HEK293 (cell line): ENCODE data around the gene PRR3.

Source experiments
- CTCF ChIA-PET: fragments of 350-600 bp; formaldehyde crosslinking; extraction: SDS; loops from one replicate; lab custom pipeline; 2021; ENCODE audit warnings: antibody characterized with exemption; lab: Yijun Ruan, JAX
- POLR2A ChIA-PET: fragments of 300-600 bp; formaldehyde crosslinking; extraction: SDS; loops from one replicate; lab custom pipeline; 2020; ENCODE audit warnings: antibody characterized with exemption, inconsistent platforms; lab: Yijun Ruan, JAX
- H3K27ac ChIP-seq: fragments of 200-500 bp; sonication (Bioruptor generic); 2 replicates; pipeline ENCODE4 v1.5.1; 2014; ENCODE audit warnings: low read depth, low read length, control low read depth, inconsistent platforms; ENCODE audit errors: extremely low read depth
- H3K36me3 ChIP-seq, 2 experiments: fragments of 200-500 bp in 1 of 2; sonication (Bioruptor generic) in 1 of 2; 1 replicate in 1 of 2; 2 replicates in 1 of 2; pipeline ENCODE4 v1.5.1; 2014 to 2017; ENCODE audit warnings: inconsistent platforms in 2 of 2, low read length in 2 of 2; ENCODE audit not compliant: control insufficient read depth in 2 of 2, insufficient read depth in 1 of 2
- H3K4me1 ChIP-seq: fragments of 200-500 bp; sonication (Bioruptor generic); 2 replicates; pipeline ENCODE4 v1.5.1; 2014; ENCODE audit warnings: mild to moderate bottlenecking, low read length, inconsistent platforms; ENCODE audit not compliant: control insufficient read depth, insufficient read depth
- H3K4me3 ChIP-seq: 2 replicates; pipeline ENCODE4 v1.5.1; 2011; ENCODE audit warnings: low read depth, mild to moderate bottlenecking, control low read depth, low read length, moderate library complexity
- H3K9me3 ChIP-seq: fragments of 200-500 bp; sonication (Bioruptor generic); 2 replicates; pipeline ENCODE4 v1.5.1; 2014; ENCODE audit warnings: low read depth, low read length, inconsistent platforms; ENCODE audit not compliant: control insufficient read depth, insufficient read depth
- ATF2 ChIP-seq: fragments of 450-650 bp; formaldehyde crosslinking; IDR thresholded peaks from 2 replicates; pipeline ENCODE4 v1.5.1; 2016; ENCODE audit warnings: missing biosample characterization, missing genetic modification characterization, low read depth
- FEZF1 ChIP-seq: fragments of 450-650 bp; formaldehyde crosslinking; IDR thresholded peaks from 2 replicates; pipeline ENCODE4 v1.5.1; 2016; ENCODE audit warnings: missing biosample characterization, missing genetic modification characterization
- KLF9 ChIP-seq: fragments of 450-650 bp; formaldehyde crosslinking; IDR thresholded peaks from 2 replicates; pipeline ENCODE4 v1.5.1; 2016; ENCODE audit warnings: missing biosample characterization, missing genetic modification characterization, low read depth
- MEIS1 ChIP-seq: sonication (generic); formaldehyde crosslinking; IDR thresholded peaks from 2 replicates; pipeline ENCODE4 v1.8.1; 2022; ENCODE audit warnings: missing genetic modification reagents, mild to moderate bottlenecking, borderline replicate concordance
- MZF1 ChIP-seq: fragments of 450-650 bp; formaldehyde crosslinking; IDR thresholded peaks from 2 replicates; pipeline ENCODE4 v1.5.1; 2017; ENCODE audit warnings: missing biosample characterization, missing genetic modification characterization, borderline replicate concordance
- REST ChIP-seq: fragments of 450-650 bp; formaldehyde crosslinking; IDR thresholded peaks from 2 replicates; pipeline ENCODE4 v1.5.1; 2016; ENCODE audit warnings: missing biosample characterization, missing genetic modification characterization
- ZBTB49 ChIP-seq: fragments of 450-650 bp; formaldehyde crosslinking; IDR thresholded peaks from 2 replicates; pipeline ENCODE4 v1.5.1; 2016; ENCODE audit warnings: missing biosample characterization, missing genetic modification characterization, low read depth
- ZFHX2 ChIP-seq: fragments of 450-650 bp; formaldehyde crosslinking; conservative IDR thresholded peaks from 2 replicates; pipeline ENCODE4 v1.5.1; 2016; ENCODE audit warnings: missing biosample characterization, missing genetic modification characterization
- ZFP37 ChIP-seq: fragments of 450-650 bp; formaldehyde crosslinking; IDR thresholded peaks from 2 replicates; pipeline ENCODE4 v1.5.1; 2016; ENCODE audit warnings: missing biosample characterization, missing genetic modification characterization
- ZFP69B ChIP-seq: fragments of 450-650 bp; formaldehyde crosslinking; IDR thresholded peaks from 2 replicates; pipeline ENCODE4 v1.5.1; 2016; ENCODE audit warnings: missing biosample characterization, missing genetic modification characterization
- ZNF19 ChIP-seq: fragments of 450-650 bp; formaldehyde crosslinking; IDR thresholded peaks from 2 replicates; pipeline ENCODE4; 2016; ENCODE audit warnings: missing biosample characterization, missing genetic modification characterization, low read depth
- ZNF266 ChIP-seq: fragments of 450-650 bp; formaldehyde crosslinking; IDR thresholded peaks from 2 replicates; pipeline ENCODE4 v1.5.1; 2016; ENCODE audit warnings: missing biosample characterization, missing genetic modification characterization, low read depth
- ZNF571 ChIP-seq: fragments of 450-650 bp; formaldehyde crosslinking; IDR thresholded peaks from 2 replicates; pipeline ENCODE4 v1.5.0; 2017; ENCODE audit warnings: missing biosample characterization, missing genetic modification characterization
- ZNF600 ChIP-seq: fragments of 450-650 bp; formaldehyde crosslinking; IDR thresholded peaks from 2 replicates; pipeline ENCODE4 v1.5.1; 2016; ENCODE audit warnings: missing biosample characterization, missing genetic modification characterization
- ZNF624 ChIP-seq: fragments of 450-650 bp; formaldehyde crosslinking; IDR thresholded peaks from 2 replicates; pipeline ENCODE4 v1.5.1; 2017; ENCODE audit warnings: missing biosample characterization, missing genetic modification characterization
- ZNF777 ChIP-seq: fragments of 450-650 bp; formaldehyde crosslinking; IDR thresholded peaks from 2 replicates; pipeline ENCODE4 v1.5.1; 2017; ENCODE audit warnings: missing biosample characterization, missing genetic modification characterization, borderline replicate concordance
- ZNF843 ChIP-seq: fragments of 450-650 bp; formaldehyde crosslinking; IDR thresholded peaks from 2 replicates; pipeline ENCODE4 v1.5.1; 2016; ENCODE audit warnings: missing biosample characterization, missing genetic modification characterization
- ZSCAN16 ChIP-seq: fragments of 450-650 bp; formaldehyde crosslinking; IDR thresholded peaks from 2 replicates; pipeline ENCODE4 v1.5.1; 2016; ENCODE audit warnings: missing biosample characterization, missing genetic modification characterization
- ZSCAN4 ChIP-seq: fragments of 450-650 bp; formaldehyde crosslinking; IDR thresholded peaks from 2 replicates; pipeline ENCODE4 v1.5.1; 2017; ENCODE audit warnings: missing biosample characterization, missing genetic modification characterization
- TF ChIP-seq, protein P1 (sequence below): fragments of 450-650 bp; formaldehyde crosslinking; IDR thresholded peaks from 2 replicates; pipeline ENCODE4 v1.5.1; 2016; ENCODE audit warnings: missing biosample characterization, missing genetic modification characterization
- TF ChIP-seq, protein P2 (sequence below): fragments of 450-650 bp; formaldehyde crosslinking; IDR thresholded peaks from 2 replicates; pipeline ENCODE4 v1.5.1; 2016; ENCODE audit warnings: missing biosample characterization, missing genetic modification characterization
- TF ChIP-seq, protein P3 (sequence below): fragments of 450-650 bp; formaldehyde crosslinking; IDR thresholded peaks from 2 replicates; pipeline ENCODE4 v1.5.1; 2016; ENCODE audit warnings: missing biosample characterization, missing genetic modification characterization

The PRR3 gene

DNA sequence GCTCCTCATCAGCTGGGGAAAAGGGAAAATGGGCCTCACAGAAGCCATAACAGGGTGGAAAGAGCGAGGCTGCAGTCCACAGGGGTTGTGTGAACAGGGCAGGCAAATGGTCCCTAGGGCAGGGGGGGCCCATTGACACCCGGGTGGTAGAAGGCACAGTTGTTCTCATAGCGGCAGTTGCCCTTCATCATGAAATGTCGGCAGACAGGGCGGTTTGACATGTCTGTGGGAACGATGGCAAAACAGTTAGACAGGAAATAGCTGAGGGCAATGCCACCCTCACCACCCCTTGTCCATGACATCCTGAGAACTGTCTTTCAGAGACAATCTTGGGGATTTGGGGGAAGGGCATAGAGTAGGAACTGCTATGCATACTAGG, 44.3 kb downstream of the PRR3 start:
- H3K4me3 ChIP-seq = no peak overlapping the region
- H3K4me1 ChIP-seq = no peaks in the 10 kb centered on the region
- TF ChIP-seq KLF9 (tag by site-specific recombination) = no peak
- TF ChIP-seq ZNF777 (tag by site-specific recombination) = no peak
- TF ChIP-seq ZNF571 (tag by site-specific recombination) = no peak
- no peak for TF ChIP-seq REST (tag by site-specific recombination)
- TF ChIP-seq ATF2 (tag by site-specific recombination) = no peak
- no peak for TF ChIP-seq MEIS1 (CRISPR knock-in tag)
- no peak for TF ChIP-seq ZNF266 (tag by site-specific recombination)
- TF ChIP-seq ZNF600 = peak; percentile 67
- TF ChIP-seq ZNF624 (tag by site-specific recombination) = no peak
- TF ChIP-seq, protein P1, sequence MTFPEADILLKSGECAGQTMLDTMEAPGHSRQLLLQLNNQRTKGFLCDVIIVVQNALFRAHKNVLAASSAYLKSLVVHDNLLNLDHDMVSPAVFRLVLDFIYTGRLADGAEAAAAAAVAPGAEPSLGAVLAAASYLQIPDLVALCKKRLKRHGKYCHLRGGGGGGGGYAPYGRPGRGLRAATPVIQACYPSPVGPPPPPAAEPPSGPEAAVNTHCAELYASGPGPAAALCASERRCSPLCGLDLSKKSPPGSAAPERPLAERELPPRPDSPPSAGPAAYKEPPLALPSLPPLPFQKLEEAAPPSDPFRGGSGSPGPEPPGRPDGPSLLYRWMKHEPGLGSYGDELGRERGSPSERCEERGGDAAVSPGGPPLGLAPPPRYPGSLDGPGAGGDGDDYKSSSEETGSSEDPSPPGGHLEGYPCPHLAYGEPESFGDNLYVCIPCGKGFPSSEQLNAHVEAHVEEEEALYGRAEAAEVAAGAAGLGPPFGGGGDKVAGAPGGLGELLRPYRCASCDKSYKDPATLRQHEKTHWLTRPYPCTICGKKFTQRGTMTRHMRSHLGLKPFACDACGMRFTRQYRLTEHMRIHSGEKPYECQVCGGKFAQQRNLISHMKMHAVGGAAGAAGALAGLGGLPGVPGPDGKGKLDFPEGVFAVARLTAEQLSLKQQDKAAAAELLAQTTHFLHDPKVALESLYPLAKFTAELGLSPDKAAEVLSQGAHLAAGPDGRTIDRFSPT (tag by site-specific recombination) = 0 out of 2 replicates have a peak, but pooled peaks have one; percentile 28
- TF ChIP-seq ZFHX2 (tag by site-specific recombination) = no peak
- no peak for TF ChIP-seq ZFP69B (tag by site-specific recombination)
- TF ChIP-seq, protein P2, sequence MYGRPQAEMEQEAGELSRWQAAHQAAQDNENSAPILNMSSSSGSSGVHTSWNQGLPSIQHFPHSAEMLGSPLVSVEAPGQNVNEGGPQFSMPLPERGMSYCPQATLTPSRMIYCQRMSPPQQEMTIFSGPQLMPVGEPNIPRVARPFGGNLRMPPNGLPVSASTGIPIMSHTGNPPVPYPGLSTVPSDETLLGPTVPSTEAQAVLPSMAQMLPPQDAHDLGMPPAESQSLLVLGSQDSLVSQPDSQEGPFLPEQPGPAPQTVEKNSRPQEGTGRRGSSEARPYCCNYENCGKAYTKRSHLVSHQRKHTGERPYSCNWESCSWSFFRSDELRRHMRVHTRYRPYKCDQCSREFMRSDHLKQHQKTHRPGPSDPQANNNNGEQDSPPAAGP (tag by site-specific recombination) = no peak
- TF ChIP-seq FEZF1 = peak; percentile 25; the same call in 1 of the 2 replicates
- no peak for TF ChIP-seq ZNF19 (tag by site-specific recombination)
- no peak for TF ChIP-seq ZSCAN16 (tag by site-specific recombination)
- TF ChIP-seq, protein P3, sequence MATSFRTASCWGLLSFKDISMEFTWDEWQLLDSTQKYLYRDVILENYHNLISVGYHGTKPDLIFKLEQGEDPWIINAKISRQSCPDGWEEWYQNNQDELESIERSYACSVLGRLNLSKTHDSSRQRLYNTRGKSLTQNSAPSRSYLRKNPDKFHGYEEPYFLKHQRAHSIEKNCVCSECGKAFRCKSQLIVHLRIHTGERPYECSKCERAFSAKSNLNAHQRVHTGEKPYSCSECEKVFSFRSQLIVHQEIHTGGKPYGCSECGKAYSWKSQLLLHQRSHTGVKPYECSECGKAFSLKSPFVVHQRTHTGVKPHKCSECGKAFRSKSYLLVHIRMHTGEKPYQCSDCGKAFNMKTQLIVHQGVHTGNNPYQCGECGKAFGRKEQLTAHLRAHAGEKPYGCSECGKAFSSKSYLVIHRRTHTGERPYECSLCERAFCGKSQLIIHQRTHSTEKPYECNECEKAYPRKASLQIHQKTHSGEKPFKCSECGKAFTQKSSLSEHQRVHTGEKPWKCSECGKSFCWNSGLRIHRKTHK = no peak
- no peak for TF ChIP-seq ZSCAN4
- TF ChIP-seq ZFP37 (tag by site-specific recombination) = 0 out of 2 replicates have a peak, but pooled peaks have one; percentile 14
- no peak for TF ChIP-seq ZNF843 (tag by site-specific recombination)
- no peak for TF ChIP-seq ZBTB49 (tag by site-specific recombination)
- TF ChIP-seq MZF1 (tag by site-specific recombination) = no peak
- H3K9me3 ChIP-seq = no peaks in the 10 kb centered on the region
- CTCF ChIA-PET = interaction anchor here (1.4 to 9.8 kb wide), 2 partner anchors 58 to 118 kb away, joined by 5 to 121 read pairs; no protein-coding TSS in a partner anchor
- peaks cover 50 to 67% of the 10 kb centered on the region in 2 experiments for H3K36me3 ChIP-seq
- peak overlapping the region; percentile 40; the same call in 1 of the 2 replicates for H3K27ac ChIP-seq
- POLR2A ChIA-PET = interaction anchor here (0.7 to 14.9 kb wide), 4 partner anchors 9 to 129 kb away, joined by 3 to 197 read pairs (median 14); no protein-coding TSS in a partner anchor
